Activated CD4-positive, alpha-beta memory T cell treated with anti-CD3 and anti-CD28 coated beads, Interleukin-2, amount 10 ng/mL, durations not matched to agents 7 days and 5 days (primary cell): ENCODE results near the gene NUP98. TPM values are rescaled to one million over a fixed set of nuclear protein-coding genes. Genes with fewer than 3 reads are reported as not detected.

ENCODE experiments used
- CTCF ChIA-PET: fragments of 350-600 bp; sonication (Branson Sonifier 250); formaldehyde crosslinking; loops from one replicate; lab custom pipeline; 2021; ENCODE audit warnings: antibody characterized with exemption, inconsistent platforms; lab: Charles Lee
- POLR2A ChIA-PET: fragments of 350-600 bp; sonication (Branson Sonifier 250); formaldehyde crosslinking; loops from one replicate; lab custom pipeline; 2021; ENCODE audit warnings: antibody characterized with exemption; lab: Charles Lee
- DNase-seq: peaks from one replicate; pipeline ENCODE4 v3.0.0-alpha.2; 2020
- H3K27ac Mint-ChIP-seq: one replicate; pipeline ENCODE4 v1.8.0; 2021; ENCODE audit warnings: mild to moderate bottlenecking, mixed read lengths
- H3K27me3 Mint-ChIP-seq: one replicate; pipeline ENCODE4 v1.8.0; 2021; ENCODE audit warnings: mixed read lengths
- H3K36me3 Mint-ChIP-seq: one replicate; pipeline ENCODE4 v1.8.0; 2021; ENCODE audit warnings: low read depth, mixed read lengths
- H3K4me1 Mint-ChIP-seq: one replicate; pipeline ENCODE4 v1.8.0; 2021; ENCODE audit warnings: mixed read lengths
- H3K4me3 Mint-ChIP-seq: one replicate; pipeline ENCODE4 v1.8.0; 2021; ENCODE audit warnings: mild to moderate bottlenecking, mixed read lengths
- H3K9me3 Mint-ChIP-seq: one replicate; pipeline ENCODE4 v1.8.0; 2021; ENCODE audit warnings: mixed read lengths
- total RNA-seq, 2 experiments: library from RNA; stranded (reverse); gene quantifications; one replicate each; pipeline ENCODE4 v1.2.3, GENCODE V29; 2021

Gene NUP98
- total RNA-seq, 2 experiments from 2014 or later, result 93.9 to 95.2 TPM

DNA sequence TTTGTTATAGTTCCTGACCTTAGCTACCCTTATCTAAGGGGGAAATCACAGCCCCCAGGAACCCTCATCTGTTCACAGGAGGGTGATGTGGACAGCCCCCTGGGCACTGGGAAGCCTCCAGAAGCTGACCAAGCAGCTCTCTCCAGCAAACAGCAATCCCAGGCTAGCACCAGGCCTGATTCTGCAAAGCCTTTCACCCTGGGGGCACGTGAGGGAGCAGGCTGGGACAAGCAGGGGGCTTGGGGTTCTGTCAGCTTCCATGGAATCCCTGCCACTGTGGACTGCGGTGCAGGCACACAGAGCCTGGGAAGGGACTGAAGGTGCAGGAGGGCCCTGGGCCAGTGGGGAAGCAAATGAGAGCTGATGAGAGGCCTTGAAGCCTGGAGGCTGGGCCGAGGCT is 13.1 kb upstream of the NUP98 start:
- DNase-seq, result no peak
- peaks cover 15% of the 10 kb centered on the region for H3K4me1 Mint-ChIP-seq
- POLR2A ChIA-PET, result interaction anchor here (1.1 to 5.5 kb wide), 5 partner anchors 9 to 44 kb away, joined by 3 to 58 read pairs (median 8); partner anchors contain the start of genes RHOG and STIM1

GRCh38 chr11:3809624-3809928 is 12.2 kb upstream of the NUP98 start:
- POLR2A ChIA-PET, result interaction anchor here (1.1 to 5.5 kb wide), 11 partner anchors 10 to 113 kb away, joined by 3 to 58 read pairs (median 6); partner anchors contain the start of genes NUP98, RHOG and STIM1
- Mint-ChIP-seq H3K9me3 (no peaks in the 10 kb centered on the region), H3K27me3 (no peaks in the 10 kb centered on the region), H3K4me1 (peaks cover 15% of the 10 kb centered on the region), H3K27ac (no peak overlapping the region), H3K36me3 (no peaks in the 10 kb centered on the region), H3K4me3 (no peak overlapping the region)
- DNase-seq, result no peak
- CTCF ChIA-PET, result interaction anchor here (0.9 to 6.2 kb wide), 19 partner anchors 10 to 276 kb away, joined by 3 to 57 read pairs (median 6); partner anchors contain the start of genes NUP98, RHOG and STIM1

More for the DNA sequence above, 13.1 kb upstream of the NUP98 start:
- no peak overlapping the region for H3K4me3 Mint-ChIP-seq
- H3K9me3 Mint-ChIP-seq, result no peaks in the 10 kb centered on the region
- H3K27ac Mint-ChIP-seq, result no peak overlapping the region
- H3K27me3 Mint-ChIP-seq, result no peaks in the 10 kb centered on the region
- H3K36me3 Mint-ChIP-seq, result no peaks in the 10 kb centered on the region
- CTCF ChIA-PET, result interaction anchor here (0.5 to 6.2 kb wide), 7 partner anchors 10 to 262 kb away, joined by 3 to 57 read pairs (median 22); partner anchors contain the start of gene NUP98

DNA sequence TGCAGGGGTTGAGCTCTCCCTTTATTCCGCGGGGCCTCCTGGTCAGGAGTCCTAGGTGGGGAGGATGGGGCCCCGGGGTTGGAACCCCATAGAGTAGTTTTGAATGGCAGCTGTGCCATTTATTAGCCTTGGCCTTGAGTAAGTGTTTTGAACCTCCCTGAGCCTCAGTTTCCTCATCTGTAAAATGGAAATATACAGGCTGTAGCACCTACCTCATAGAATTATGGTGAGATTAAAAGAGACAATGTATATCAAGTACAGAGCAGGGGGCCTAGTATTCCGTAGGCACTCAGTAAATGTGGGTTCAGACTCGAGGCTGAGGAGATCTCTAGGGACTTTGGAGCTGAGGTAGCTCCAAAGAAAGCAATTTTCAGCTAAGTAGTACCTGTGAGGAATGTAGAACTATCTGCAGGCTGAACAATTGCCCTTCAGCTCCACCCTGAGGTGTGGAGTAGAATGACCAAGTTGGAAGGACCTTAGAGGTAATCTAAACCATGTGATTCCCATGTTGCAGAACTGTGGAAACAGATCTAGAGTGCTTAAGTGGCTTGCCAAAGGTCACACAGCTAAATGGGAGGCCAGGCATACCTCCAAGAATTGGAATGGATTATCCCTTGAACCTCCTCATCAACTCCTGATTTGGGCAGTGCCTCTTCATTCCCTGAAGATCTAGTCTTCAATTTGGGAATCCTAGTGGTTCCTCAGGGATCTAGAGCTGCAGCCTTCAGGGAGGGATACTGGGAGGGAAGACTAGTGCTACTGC is 11.7 kb upstream of the NUP98 start:
- Mint-ChIP-seq H3K27me3 (no peaks in the 10 kb centered on the region), H3K27ac (peak overlapping the region; percentile 55), H3K4me1 (peaks cover 19% of the 10 kb centered on the region), H3K36me3 (no peaks in the 10 kb centered on the region), H3K9me3 (no peaks in the 10 kb centered on the region), H3K4me3 (peak overlapping the region; percentile 85)
- POLR2A ChIA-PET, result interaction anchor here (1.1 to 5.5 kb wide), 13 partner anchors 10 to 112 kb away, joined by 3 to 58 read pairs (median 6); partner anchors contain the start of genes NUP98, RHOG and STIM1
- CTCF ChIA-PET, result interaction anchor here (0.6 to 6.2 kb wide), 30 partner anchors 11 to 277 kb away, joined by 3 to 57 read pairs (median 5); partner anchors contain the start of genes NUP98, RHOG and STIM1
- DNase-seq, result peak; percentile 64

DNA sequence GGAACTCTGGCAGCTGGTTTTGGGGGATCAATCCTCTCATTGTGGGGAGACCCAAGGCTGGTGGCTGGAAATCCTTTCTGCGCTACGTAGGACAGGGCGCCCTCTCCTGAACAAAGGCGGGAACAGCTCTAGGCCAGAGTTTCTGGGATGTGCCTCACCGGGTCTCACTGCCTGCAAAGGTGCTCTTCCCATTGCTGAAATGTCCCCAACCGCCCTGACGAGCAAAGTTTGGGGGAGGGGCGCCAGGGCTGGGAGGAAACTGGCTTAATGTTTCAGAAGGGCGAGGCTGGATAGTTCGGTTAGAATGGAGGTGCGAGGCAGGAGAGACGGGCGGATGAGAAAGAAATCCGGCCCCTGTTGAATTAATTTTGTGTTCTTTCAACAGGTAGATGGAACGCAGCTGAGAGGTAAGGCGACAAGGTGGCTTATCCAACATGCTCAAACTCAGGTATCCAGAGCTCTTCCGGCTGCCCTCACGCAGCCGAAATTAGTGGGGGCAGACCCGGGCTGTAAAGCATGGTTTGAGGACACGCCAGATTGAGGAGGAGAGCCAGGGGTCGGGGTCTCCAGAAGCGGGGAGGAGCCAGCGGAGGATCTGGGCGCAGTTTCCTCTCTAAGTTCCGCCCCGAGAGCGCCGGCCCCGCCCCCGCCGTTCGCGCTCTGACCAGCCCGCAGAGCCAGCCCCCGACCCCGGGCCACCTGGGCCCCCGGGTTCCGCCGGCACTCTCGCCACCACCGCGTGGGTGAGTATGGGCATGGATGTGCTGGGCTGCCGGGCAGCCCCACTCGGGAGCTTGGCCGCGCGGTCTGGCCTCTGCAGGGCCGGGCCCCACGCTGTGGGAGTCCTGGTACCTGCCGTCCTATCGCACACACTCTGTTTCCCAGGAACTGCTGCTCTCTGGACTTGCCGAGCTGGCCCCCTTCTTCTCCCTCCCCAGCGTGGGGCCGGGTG is 10.8 kb upstream of the NUP98 start, which contains the start of gene PGAP2:
TSS of gene PGAP2 (plus strand) at position 652 of the 952 bp plus-strand sequence. CDS start 2,700 bp downstream, outside the sequence.
- Mint-ChIP-seq H3K27me3 (no peaks in the 10 kb centered on the region), H3K9me3 (no peaks in the 10 kb centered on the region), H3K4me3 (peak within 1 kb of the TSS; percentile 85), H3K27ac (peak within 1 kb of the TSS; percentile 64), H3K36me3 (no peaks in the 10 kb centered on the region), H3K4me1 (peaks cover 20% of the 10 kb centered on the region)
- ChIA-PET POLR2A (interaction anchor here (1.1 to 5.5 kb wide), 15 partner anchors 10 to 264 kb away, joined by 3 to 58 read pairs (median 5); partner anchors contain the start of genes NUP98, RHOG and STIM1), CTCF (interaction anchor here (0.6 to 6.2 kb wide), 35 partner anchors 11 to 309 kb away, joined by 3 to 57 read pairs (median 4); partner anchors contain the start of genes NUP98, RHOG and STIM1)
- peak; percentile 65 for DNase-seq

DNA sequence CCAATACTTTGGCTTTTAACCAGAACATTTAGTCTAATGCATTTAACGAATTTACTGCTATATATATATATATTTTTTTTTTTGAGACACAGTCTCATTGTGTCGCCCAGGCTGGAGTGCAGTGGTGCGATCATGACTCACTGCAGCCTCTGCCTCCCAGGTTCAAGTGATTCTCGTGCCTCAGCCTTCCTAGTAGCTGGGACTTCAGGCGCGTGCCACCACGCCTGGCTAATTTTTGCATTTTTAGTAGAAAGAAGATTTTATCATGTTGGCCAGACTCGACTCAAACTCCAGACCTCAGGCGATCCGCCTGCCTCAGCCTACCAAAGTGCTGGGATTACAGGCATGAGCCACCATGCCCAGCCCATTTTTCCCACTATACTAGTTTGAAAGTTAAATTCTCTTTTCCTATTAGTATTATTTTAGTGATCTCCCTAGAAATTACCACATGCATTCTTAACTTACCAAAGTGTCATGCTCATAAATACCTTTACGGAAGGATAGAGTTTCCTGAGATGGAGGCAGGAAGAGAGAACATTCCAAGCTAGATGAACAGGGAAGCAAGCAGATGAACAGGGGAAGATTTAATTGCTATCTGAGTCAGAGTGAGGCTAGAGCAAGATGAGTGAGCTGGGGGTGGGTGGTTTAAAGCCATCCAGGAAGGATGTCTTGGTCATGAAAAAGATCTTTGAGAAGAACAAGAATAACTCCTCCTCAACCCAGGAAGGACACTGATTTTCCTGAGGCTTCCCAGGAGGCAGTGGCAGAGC is 6.6 kb upstream of the NUP98 start:
- H3K27ac Mint-ChIP-seq, result no peak overlapping the region
- no peaks in the 10 kb centered on the region for H3K9me3 Mint-ChIP-seq
- ChIA-PET POLR2A (interaction anchor here (1.4 kb wide), 1 partner anchor 37 kb away, joined by 4 read pairs; the partner anchor contains the start of gene RHOG), CTCF (interaction anchor here (2.8 kb wide), 1 partner anchor 269 kb away, joined by 9 read pairs; no protein-coding TSS in a partner anchor)
- H3K36me3 Mint-ChIP-seq, result peaks cover 3% of the 10 kb centered on the region
- H3K4me1 Mint-ChIP-seq, result peaks cover 26% of the 10 kb centered on the region
- H3K4me3 Mint-ChIP-seq, result no peak overlapping the region
- no peak for DNase-seq
- no peaks in the 10 kb centered on the region for H3K27me3 Mint-ChIP-seq

DNA sequence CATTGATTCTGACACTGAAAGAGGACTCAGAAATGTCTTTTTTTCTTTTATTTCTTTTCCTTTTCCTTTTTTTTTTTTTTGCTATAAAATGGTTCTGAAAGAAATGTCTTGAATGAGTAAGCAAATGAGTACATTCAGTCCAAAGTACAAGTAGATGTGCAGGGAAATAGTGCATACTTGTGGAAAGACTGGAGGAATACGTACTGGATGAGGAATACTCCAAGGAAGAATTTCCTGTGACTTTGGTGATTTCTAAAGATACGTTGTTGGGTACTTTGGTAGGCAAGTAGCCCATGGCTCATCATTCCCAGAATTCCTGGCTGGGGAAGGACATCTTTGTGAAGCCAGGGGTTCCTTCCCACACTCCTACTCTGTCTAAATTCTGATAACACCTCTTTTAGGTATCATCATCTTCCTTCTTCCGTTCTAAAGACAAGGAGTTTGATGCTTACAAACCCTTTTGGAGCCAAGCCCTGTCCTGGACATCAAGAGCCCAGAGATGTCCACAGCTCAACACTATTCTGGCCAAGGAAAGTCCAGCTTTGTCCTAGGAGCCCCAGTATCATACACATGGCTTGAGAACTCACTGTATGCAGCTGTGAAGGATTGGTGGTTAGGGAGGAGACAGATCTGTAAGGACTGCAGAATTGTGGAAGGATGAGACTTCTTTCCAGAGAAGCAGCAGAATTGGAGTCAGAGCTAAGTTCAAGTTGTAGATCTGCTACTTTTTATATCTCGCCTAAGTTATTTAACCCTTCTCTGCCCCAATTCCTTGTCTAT is 4.8 kb upstream of the NUP98 start:
- H3K27me3 Mint-ChIP-seq, result no peaks in the 10 kb centered on the region
- no peak overlapping the region for H3K27ac Mint-ChIP-seq
- H3K4me1 Mint-ChIP-seq, result peaks cover 23% of the 10 kb centered on the region
- no peaks in the 10 kb centered on the region for H3K9me3 Mint-ChIP-seq
- ChIA-PET POLR2A (no interaction called here), CTCF (no interaction called here)
- peaks cover 3% of the 10 kb centered on the region for H3K36me3 Mint-ChIP-seq
- H3K4me3 Mint-ChIP-seq, result no peak overlapping the region
- no peak for DNase-seq

DNA sequence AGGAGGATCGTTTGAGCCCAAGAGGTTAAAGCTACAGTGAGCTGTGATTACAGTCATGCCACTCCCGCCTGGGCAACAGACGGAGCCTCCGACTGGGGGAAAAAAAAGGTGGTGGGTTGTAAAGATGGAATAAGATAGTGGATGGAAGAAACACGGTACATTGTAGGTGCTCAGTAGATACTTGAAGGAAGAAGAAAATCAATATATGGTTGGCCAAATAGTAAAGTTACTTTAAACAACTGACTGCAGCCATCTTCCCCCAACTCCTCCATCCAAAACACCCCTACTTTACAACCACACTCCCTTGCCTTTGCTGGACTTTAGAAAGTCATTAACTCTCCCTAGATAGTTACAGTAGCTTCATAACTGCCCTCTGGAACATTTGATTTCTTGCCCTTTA is 2.5 kb upstream of the NUP98 start:
- ChIA-PET CTCF (interaction anchor here (6.9 kb wide), 1 partner anchor 9 kb away, joined by 57 read pairs; the partner anchor contains the start of gene PGAP2), POLR2A (interaction anchor here (1.1 to 2.4 kb wide), 2 partner anchors 35 to 118 kb away, joined by 3 to 10 read pairs; no protein-coding TSS in a partner anchor)
- no peak for DNase-seq
- no peaks in the 10 kb centered on the region for H3K27me3 Mint-ChIP-seq
- H3K4me1 Mint-ChIP-seq, result peaks cover 40% of the 10 kb centered on the region
- no peaks in the 10 kb centered on the region for H3K9me3 Mint-ChIP-seq
- H3K36me3 Mint-ChIP-seq, result peaks cover 10% of the 10 kb centered on the region
- no peak overlapping the region for H3K4me3 Mint-ChIP-seq
- H3K27ac Mint-ChIP-seq, result no peak overlapping the region

GRCh38 chr11:3799143-3799542 is 1.8 kb upstream of the NUP98 start:
- H3K27me3 Mint-ChIP-seq, result no peaks in the 10 kb centered on the region

GRCh38 chr11:3796801-3797328 is 489 bp downstream of the NUP98 start:
- H3K36me3 Mint-ChIP-seq, result peaks cover 27% of the 10 kb centered on the region
- peak overlapping the region; percentile 92 for H3K27ac Mint-ChIP-seq
- ChIA-PET POLR2A (interaction anchor here (1.0 to 4.2 kb wide), 8 partner anchors 9 to 295 kb away, joined by 3 to 34 read pairs (median 12); partner anchors contain the start of genes RHOG and STIM1), CTCF (interaction anchor here (0.9 to 6.9 kb wide), 6 partner anchors 12 to 58 kb away, joined by 3 to 57 read pairs (median 5); partner anchors contain the start of genes PGAP2 and STIM1)
- H3K9me3 Mint-ChIP-seq, result no peaks in the 10 kb centered on the region
- no peak for DNase-seq
- peak overlapping the region; percentile 93 for H3K4me3 Mint-ChIP-seq
- peaks cover 52% of the 10 kb centered on the region for H3K4me1 Mint-ChIP-seq
- no peaks in the 10 kb centered on the region for H3K27me3 Mint-ChIP-seq

More at GRCh38 chr11:3799143-3799542, 1.8 kb upstream of the NUP98 start:
- Mint-ChIP-seq H3K27ac (peak overlapping the region; percentile 92), H3K4me3 (peak overlapping the region; percentile 93), H3K36me3 (peaks cover 17% of the 10 kb centered on the region), H3K4me1 (peaks cover 45% of the 10 kb centered on the region), H3K9me3 (no peaks in the 10 kb centered on the region)
- POLR2A ChIA-PET, result interaction anchor here (1.1 to 4.2 kb wide), 5 partner anchors 9 to 117 kb away, joined by 3 to 34 read pairs (median 15); partner anchors contain the start of genes PGAP2, RHOG and STIM1
- no peak for DNase-seq
- CTCF ChIA-PET, result interaction anchor here (0.9 to 6.9 kb wide), 3 partner anchors 9 to 88 kb away, joined by 4 to 57 read pairs (median 8); partner anchors contain the start of genes PGAP2 and STIM1

GRCh38 chr11:3796346-3796745 is 1.0 kb downstream of the NUP98 start:
- peak overlapping the region; percentile 92 for H3K27ac Mint-ChIP-seq
- POLR2A ChIA-PET, result interaction anchor here (1.0 to 4.2 kb wide), 7 partner anchors 8 to 58 kb away, joined by 3 to 34 read pairs (median 8); partner anchors contain the start of genes PGAP2 and RHOG
- H3K36me3 Mint-ChIP-seq, result peaks cover 27% of the 10 kb centered on the region
- H3K27me3 Mint-ChIP-seq, result no peaks in the 10 kb centered on the region
- CTCF ChIA-PET, result interaction anchor here (0.9 to 6.9 kb wide), 7 partner anchors 12 to 63 kb away, joined by 3 to 57 read pairs (median 4); partner anchors contain the start of genes PGAP2 and STIM1
- no peaks in the 10 kb centered on the region for H3K9me3 Mint-ChIP-seq
- peaks cover 52% of the 10 kb centered on the region for H3K4me1 Mint-ChIP-seq
- no peak for DNase-seq
- H3K4me3 Mint-ChIP-seq, result peak overlapping the region; percentile 93
